22Rv1 (cell line): ENCODE measurements around the gene ZNF568.

Experiments used
- ZFX ChIP-seq: fragments of 450-650 bp; IDR thresholded peaks from 2 replicates; pipeline ENCODE4 v1.6.1; 2017; ENCODE audit warnings: antibody characterized with exemption, borderline replicate concordance
- TF ChIP-seq, protein P1 (sequence below): fragments of 450-650 bp; IDR thresholded peaks from 2 replicates; pipeline ENCODE4 v1.5.1; 2017; ENCODE audit warnings: mild to moderate bottlenecking

DNA sequence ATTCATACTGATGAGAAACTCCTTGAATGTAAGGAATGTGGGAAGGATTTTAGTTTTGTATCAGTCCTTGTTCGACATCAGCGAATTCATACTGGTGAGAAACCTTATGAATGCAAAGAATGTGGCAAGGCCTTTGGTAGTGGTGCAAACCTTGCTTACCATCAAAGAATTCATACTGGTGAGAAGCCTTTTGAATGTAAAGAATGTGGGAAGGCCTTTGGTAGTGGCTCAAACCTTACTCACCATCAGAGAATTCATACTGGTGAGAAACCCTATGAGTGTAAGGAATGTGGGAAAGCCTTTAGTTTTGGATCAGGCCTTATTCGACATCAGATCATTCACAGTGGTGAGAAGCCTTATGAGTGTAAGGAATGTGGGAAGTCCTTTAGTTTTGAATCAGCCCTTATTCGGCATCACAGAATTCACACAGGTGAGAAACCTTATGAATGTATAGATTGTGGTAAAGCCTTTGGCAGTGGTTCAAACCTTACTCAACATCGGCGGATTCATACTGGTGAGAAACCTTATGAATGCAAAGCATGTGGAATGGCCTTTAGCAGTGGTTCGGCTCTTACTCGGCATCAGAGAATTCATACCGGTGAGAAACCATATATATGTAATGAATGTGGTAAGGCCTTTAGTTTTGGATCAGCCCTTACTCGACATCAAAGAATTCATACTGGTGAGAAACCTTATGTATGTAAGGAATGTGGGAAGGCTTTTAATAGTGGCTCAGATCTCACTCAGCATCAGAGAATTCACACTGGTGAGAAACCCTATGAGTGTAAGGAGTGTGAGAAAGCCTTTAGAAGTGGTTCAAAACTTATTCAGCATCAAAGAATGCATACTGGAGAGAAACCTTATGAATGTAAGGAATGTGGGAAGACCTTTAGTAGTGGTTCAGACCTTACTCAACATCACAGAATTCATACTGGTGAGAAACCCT lies 38.9 kb upstream of the ZNF568 start:
- TF ChIP-seq, protein P1, sequence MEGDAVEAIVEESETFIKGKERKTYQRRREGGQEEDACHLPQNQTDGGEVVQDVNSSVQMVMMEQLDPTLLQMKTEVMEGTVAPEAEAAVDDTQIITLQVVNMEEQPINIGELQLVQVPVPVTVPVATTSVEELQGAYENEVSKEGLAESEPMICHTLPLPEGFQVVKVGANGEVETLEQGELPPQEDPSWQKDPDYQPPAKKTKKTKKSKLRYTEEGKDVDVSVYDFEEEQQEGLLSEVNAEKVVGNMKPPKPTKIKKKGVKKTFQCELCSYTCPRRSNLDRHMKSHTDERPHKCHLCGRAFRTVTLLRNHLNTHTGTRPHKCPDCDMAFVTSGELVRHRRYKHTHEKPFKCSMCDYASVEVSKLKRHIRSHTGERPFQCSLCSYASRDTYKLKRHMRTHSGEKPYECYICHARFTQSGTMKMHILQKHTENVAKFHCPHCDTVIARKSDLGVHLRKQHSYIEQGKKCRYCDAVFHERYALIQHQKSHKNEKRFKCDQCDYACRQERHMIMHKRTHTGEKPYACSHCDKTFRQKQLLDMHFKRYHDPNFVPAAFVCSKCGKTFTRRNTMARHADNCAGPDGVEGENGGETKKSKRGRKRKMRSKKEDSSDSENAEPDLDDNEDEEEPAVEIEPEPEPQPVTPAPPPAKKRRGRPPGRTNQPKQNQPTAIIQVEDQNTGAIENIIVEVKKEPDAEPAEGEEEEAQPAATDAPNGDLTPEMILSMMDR = no peak
- no peak for TF ChIP-seq ZFX
